ENCODE measurements around the gene CSTF3.
A peak's percentile ranks its signal among the peaks of the same experiment; 100 is the strongest.
"Not testable (repeated sequence)": the region's sequence is repeated elsewhere in the genome, so short reads cannot be mapped to it uniquely, and the experiment has no call there.

CSTF3 gene

GRCh38 chr11:33134276-33134675, 27.0 kb downstream of the CSTF3 start:
- no peak overlapping the region for H3K4me3 Mint-ChIP-seq
- no peak overlapping the region for H3K27ac Mint-ChIP-seq
- ATAC-seq (no peak), DNase-seq (ENCODE audit: low spot score in 2 of 2) (no peak)
- H3K36me3 Mint-ChIP-seq = peaks cover 42% of the 10 kb centered on the region
- H3K4me1 Mint-ChIP-seq = no peaks in the 10 kb centered on the region
- H3K9me3 Mint-ChIP-seq = no peaks in the 10 kb centered on the region

GRCh38 chr11:33133761-33134160, 27.5 kb downstream of the CSTF3 start:
- H3K4me1 Mint-ChIP-seq = no peaks in the 10 kb centered on the region
- no peak for DNase-seq (ENCODE audit: low spot score in 2 of 2)
- no peaks in the 10 kb centered on the region for H3K9me3 Mint-ChIP-seq
- H3K27ac Mint-ChIP-seq = peak overlapping the region; percentile 7
- H3K4me3 Mint-ChIP-seq = no peak overlapping the region
- ATAC-seq = no peak
- H3K36me3 Mint-ChIP-seq = peaks cover 37% of the 10 kb centered on the region

GRCh38 chr11:33132510-33132909, 28.8 kb downstream of the CSTF3 start:
- no peaks in the 10 kb centered on the region for H3K4me1 Mint-ChIP-seq
- H3K4me3 Mint-ChIP-seq = no peak overlapping the region
- peaks cover 24% of the 10 kb centered on the region for H3K36me3 Mint-ChIP-seq
- no peaks in the 10 kb centered on the region for H3K9me3 Mint-ChIP-seq
- no peak overlapping the region for H3K27ac Mint-ChIP-seq
- DNase-seq (ENCODE audit: low spot score in 2 of 2) (no peak), ATAC-seq (no peak)

GRCh38 chr11:33128739-33129138, 32.5 kb downstream of the CSTF3 start:
- Mint-ChIP-seq H3K9me3 (no peaks in the 10 kb centered on the region), H3K36me3 (peaks cover 14% of the 10 kb centered on the region), H3K4me3 (no peak overlapping the region), H3K4me1 (no peaks in the 10 kb centered on the region), H3K27ac (peak overlapping the region; percentile 8)
- no peak for ATAC-seq
- DNase-seq (ENCODE audit: low spot score in 2 of 2) = no peak

- ATAC-seq (no peak), DNase-seq (ENCODE audit: low spot score in 2 of 2) (no peak)
- Mint-ChIP-seq H3K9me3 (no peaks in the 10 kb centered on the region), H3K27ac (no peak overlapping the region), H3K36me3 (peaks cover 9% of the 10 kb centered on the region), H3K4me1 (no peaks in the 10 kb centered on the region), H3K4me3 (no peak overlapping the region)
These were observed 35.7 kb downstream of the CSTF3 start for GRCh38 chr11:33125611-33126010.

- ATAC-seq = no peak
- Mint-ChIP-seq H3K9me3 (no peaks in the 10 kb centered on the region), H3K4me1 (no peaks in the 10 kb centered on the region), H3K36me3 (peaks cover 9% of the 10 kb centered on the region), H3K27ac (no peak overlapping the region), H3K4me3 (no peak overlapping the region)
- DNase-seq (ENCODE audit: low spot score in 2 of 2) = no peak
These were observed 36.3 kb downstream of the CSTF3 start for GRCh38 chr11:33125025-33125424.

GRCh38 chr11:33122696-33123095, 38.6 kb downstream of the CSTF3 start:
- H3K27ac Mint-ChIP-seq; H3K4me3 Mint-ChIP-seq; H3K4me1 Mint-ChIP-seq; H3K36me3 Mint-ChIP-seq; H3K9me3 Mint-ChIP-seq; ATAC-seq; DNase-seq (ENCODE audit: low spot score in 2 of 2): not testable (repeated sequence)

GRCh38 chr11:33116535-33116934, 44.7 kb downstream of the CSTF3 start:
- Mint-ChIP-seq H3K36me3 (peaks cover 6% of the 10 kb centered on the region), H3K27ac (no peak overlapping the region), H3K9me3 (no peaks in the 10 kb centered on the region), H3K4me3 (no peak overlapping the region), H3K4me1 (no peaks in the 10 kb centered on the region)
- ATAC-seq = no peak
- DNase-seq (ENCODE audit: low spot score in 2 of 2) = no peak

GRCh38 chr11:33110083-33110482, 51.2 kb downstream of the CSTF3 start:
- DNase-seq (ENCODE audit: low spot score in 2 of 2) (no peak), ATAC-seq (no peak)
- Mint-ChIP-seq H3K36me3 (peaks cover 12% of the 10 kb centered on the region), H3K9me3 (no peaks in the 10 kb centered on the region), H3K27ac (no peak overlapping the region), H3K4me3 (no peak overlapping the region), H3K4me1 (no peaks in the 10 kb centered on the region)

- no peak overlapping the region for H3K27ac Mint-ChIP-seq
- no peaks in the 10 kb centered on the region for H3K9me3 Mint-ChIP-seq
- H3K4me3 Mint-ChIP-seq = no peak overlapping the region
- H3K36me3 Mint-ChIP-seq = peaks cover 19% of the 10 kb centered on the region
- no peak for ATAC-seq
- DNase-seq (ENCODE audit: low spot score in 2 of 2) = no peak
- no peaks in the 10 kb centered on the region for H3K4me1 Mint-ChIP-seq
These were observed 51.9 kb downstream of the CSTF3 start for GRCh38 chr11:33109294-33109895.

GRCh38 chr11:33103836-33104235, 57.4 kb downstream of the CSTF3 start:
- Mint-ChIP-seq H3K4me3 (no peak overlapping the region), H3K36me3 (peaks cover 63% of the 10 kb centered on the region), H3K27ac (no peak overlapping the region), H3K9me3 (no peaks in the 10 kb centered on the region), H3K4me1 (no peaks in the 10 kb centered on the region)
- ATAC-seq (no peak), DNase-seq (ENCODE audit: low spot score in 2 of 2) (no peak)

- no peak overlapping the region for H3K27ac Mint-ChIP-seq
- H3K4me1 Mint-ChIP-seq = no peaks in the 10 kb centered on the region
- ATAC-seq (no peak), DNase-seq (ENCODE audit: low spot score in 2 of 2) (no peak)
- no peak overlapping the region for H3K4me3 Mint-ChIP-seq
- H3K9me3 Mint-ChIP-seq = no peaks in the 10 kb centered on the region
- peaks cover 44% of the 10 kb centered on the region for H3K36me3 Mint-ChIP-seq
These were observed 67.1 kb downstream of the CSTF3 start for GRCh38 chr11:33094157-33094556.

GRCh38 chr11:33089776-33090175, 71.5 kb downstream of the CSTF3 start:
- H3K27ac Mint-ChIP-seq = peak overlapping the region; percentile 45
- peaks cover 14% of the 10 kb centered on the region for H3K36me3 Mint-ChIP-seq
- no peak for ATAC-seq
- H3K4me3 Mint-ChIP-seq = no peak overlapping the region
- DNase-seq (ENCODE audit: low spot score in 2 of 2) = no peak
- no peaks in the 10 kb centered on the region for H3K9me3 Mint-ChIP-seq
- no peaks in the 10 kb centered on the region for H3K4me1 Mint-ChIP-seq

GRCh38 chr11:33086017-33086416, 75.3 kb downstream of the CSTF3 start:
- Mint-ChIP-seq H3K36me3 (peaks cover 52% of the 10 kb centered on the region), H3K4me1 (no peaks in the 10 kb centered on the region), H3K4me3 (no peak overlapping the region), H3K9me3 (no peaks in the 10 kb centered on the region), H3K27ac (peak overlapping the region; percentile 77)
- DNase-seq (ENCODE audit: low spot score in 2 of 2) = no peak
- no peak for ATAC-seq

GRCh38 chr11:33083918-33084317, 77.4 kb downstream of the CSTF3 start:
- Mint-ChIP-seq H3K4me3 (no peak overlapping the region), H3K36me3 (peaks cover 68% of the 10 kb centered on the region), H3K4me1 (no peaks in the 10 kb centered on the region), H3K27ac (no peak overlapping the region), H3K9me3 (no peaks in the 10 kb centered on the region)
- ATAC-seq (no peak), DNase-seq (ENCODE audit: low spot score in 2 of 2) (no peak)

- ATAC-seq (no peak), DNase-seq (ENCODE audit: low spot score in 2 of 2) (no peak)
- Mint-ChIP-seq H3K36me3 (peaks cover 93% of the 10 kb centered on the region), H3K27ac (peak overlapping the region; percentile 63), H3K4me3 (no peak overlapping the region), H3K4me1 (no peaks in the 10 kb centered on the region), H3K9me3 (no peaks in the 10 kb centered on the region)
These were observed 88.8 kb downstream of the CSTF3 start for GRCh38 chr11:33072465-33072864.

Data from stimulated activated effector memory CD8-positive, alpha-beta T cell treated with anti-CD3 and anti-CD28 coated beads, Interleukin-12 subunit alpha, Interleukin-12 subunit beta, amount 100 ng/mL, for 72 hours (primary cell).